GM19193 (cell line): Measurements from ENCODE around the gene TAF9.
A peak's percentile ranks its signal among the peaks of the same experiment; 100 is the strongest.

ENCODE experiments used
- POLR2A ChIP-seq: IDR thresholded peaks from 4 replicates; pipeline ENCODE4 v1.6.1; 2011; ENCODE audit not compliant: insufficient read depth, insufficient read length; ENCODE audit errors: extremely low read depth

TAF9 gene

GRCh38 chr5:69369340-69370121 is at the start of gene TAF9, which contains the start of the genes AK6 and RAD17:
TAF9 (minus strand) TSS chr5:69369520; CDS start chr5:69365737, 3,783 bp downstream.
AK6 (minus strand) TSS chr5:69369520; CDS start chr5:69369490, 30 bp downstream.
RAD17 (plus strand) TSS chr5:69369818; CDS start chr5:69372209, 2,391 bp downstream.
- peak; percentile 91 for TF ChIP-seq POLR2A

GRCh38 chr5:69418554-69418953 is 49.2 kb upstream of the TAF9 start:
- TF ChIP-seq POLR2A, result no peak

GRCh38 chr5:69416699-69417098 is 47.4 kb upstream of the TAF9 start:
- no peak for TF ChIP-seq POLR2A

GRCh38 chr5:69416180-69416579 is 46.9 kb upstream of the TAF9 start:
- no peak for TF ChIP-seq POLR2A

GRCh38 chr5:69415584-69415958 is 46.3 kb upstream of the TAF9 start:
- TF ChIP-seq POLR2A, result no peak

- no peak for TF ChIP-seq POLR2A
These were observed 45.7 kb upstream of the TAF9 start, which contains the start of gene MARVELD2 for GRCh38 chr5:69414885-69415583. MARVELD2 (plus strand) TSS chr5:69415116; CDS start chr5:69419386, 4,270 bp downstream.

GRCh38 chr5:69404659-69405330 is 35.5 kb upstream of the TAF9 start:
- no peak for TF ChIP-seq POLR2A

- no peak for TF ChIP-seq POLR2A
These were observed 9.1 kb upstream of the TAF9 start for GRCh38 chr5:69378376-69378775.

- peak; percentile 35 for TF ChIP-seq POLR2A
These were observed 5.7 kb upstream of the TAF9 start for GRCh38 chr5:69374911-69375446.

- no peak for TF ChIP-seq POLR2A
These were observed 3.1 kb upstream of the TAF9 start for GRCh38 chr5:69372394-69372793.

- no peak for TF ChIP-seq POLR2A
These were observed 621 bp downstream of the TAF9 start for GRCh38 chr5:69368458-69369339.

GRCh38 chr5:69367697-69368279 is 1.5 kb downstream of the TAF9 start:
- no peak for TF ChIP-seq POLR2A

- no peak for TF ChIP-seq POLR2A
These were observed 4.5 kb downstream of the TAF9 start for GRCh38 chr5:69364850-69365249.

- no peak for TF ChIP-seq POLR2A
These were observed 4.9 kb downstream of the TAF9 start for GRCh38 chr5:69364414-69364813.
